Measurements from ENCODE around the gene CALHM2. TPM values are rescaled to one million over a fixed set of nuclear protein-coding genes. Genes with fewer than 3 reads are reported as not detected.
A peak's percentile ranks its signal among the peaks of the same experiment; 100 is the strongest.

CALHM2 gene
- total and polyA plus RNA-seq, 7 experiments from 2014 or later: 2.0 to 67.2 (median 19.2) TPM

GRCh38 chr10:103495321-103495720, 43.2 kb upstream of the CALHM2 start:
- Histone ChIP-seq H3K27me3 (ENCODE audit: control insufficient read depth in 2 of 2, insufficient read depth in 2 of 2, low read length in 2 of 2) (no peaks in the 10 kb centered on the region), H3K4me1 (ENCODE audit: control insufficient read depth in 2 of 2, insufficient read depth in 2 of 2, low read length in 2 of 2) (peaks cover 0 to 12% of the 10 kb centered on the region in 2 donors), H3K27ac (ENCODE audit: low read depth, low read length) (no peak overlapping the region), H3K36me3 (ENCODE audit: control insufficient read depth in 2 of 3, insufficient read depth in 3 of 3, low read length in 3 of 3) (no peaks in the 10 kb centered on the region), H3K9me3 (ENCODE audit: control insufficient read depth in 2 of 3, low read length in 3 of 3) (no peaks in the 10 kb centered on the region), H3K4me3 (ENCODE audit: low read length) (no peak overlapping the region)
- no peaks in the 10 kb centered on the region for H3K36me3 Mint-ChIP-seq
- ChIA-PET POLR2A (interaction anchor here (0.7 kb wide), 1 partner anchor 844 kb away, joined by 3 read pairs; no protein-coding TSS in a partner anchor), CTCF (no interaction called here)
- H3K4me1 Mint-ChIP-seq: peaks cover 0 to 18% (median 12%) of the 10 kb centered on the region in 7 donors
- peak overlapping the region in 7 of 10 donors; percentile 31 to 82 (median 51) for H3K4me3 Mint-ChIP-seq
- peaks cover 49 to 74% (median 56%) of the 10 kb centered on the region in 5 donors for H3K27me3 Mint-ChIP-seq
- ATAC-seq: no peak
- DNase-seq: no peak
- H3K27ac Mint-ChIP-seq: no peak overlapping the region
- intact Hi-C loops (cut with micrococcal nuclease): no loop called here
- no peaks in the 10 kb centered on the region for H3K9me3 Mint-ChIP-seq

GRCh38 chr10:103493916-103494877, 42.0 kb upstream of the CALHM2 start:
- Mint-ChIP-seq H3K9me3 (no peaks in the 10 kb centered on the region), H3K27me3 (peaks cover 41 to 62% (median 47%) of the 10 kb centered on the region in 5 donors), H3K27ac (no peak overlapping the region), H3K4me1 (peaks cover 0 to 18% (median 15%) of the 10 kb centered on the region in 7 donors), H3K36me3 (no peaks in the 10 kb centered on the region), H3K4me3 (peak overlapping the region; percentile 37 to 82 (median 72))
- peak in 2 of 9 donors; percentile 24 to 53 for DNase-seq
- H3K4me1 ChIP-seq (ENCODE audit: control insufficient read depth in 2 of 2, insufficient read depth in 2 of 2, low read length in 2 of 2): peaks cover 0 to 12% of the 10 kb centered on the region in 2 donors
- peak overlapping the region; percentile 30 for H3K4me3 ChIP-seq (ENCODE audit: low read length)
- H3K36me3 ChIP-seq (ENCODE audit: control insufficient read depth in 2 of 3, insufficient read depth in 3 of 3, low read length in 3 of 3): no peaks in the 10 kb centered on the region
- ChIA-PET CTCF (interaction anchor here (0.6 to 1.5 kb wide), 2 partner anchors 54 to 78 kb away, joined by 4 to 5 read pairs; no protein-coding TSS in a partner anchor), POLR2A (interaction anchor here (0.6 to 0.7 kb wide), 2 partner anchors 78 to 843 kb away, joined by 3 read pairs; no protein-coding TSS in a partner anchor)
- H3K27ac ChIP-seq (ENCODE audit: low read depth, low read length): no peak overlapping the region
- no peaks in the 10 kb centered on the region for H3K9me3 ChIP-seq (ENCODE audit: control insufficient read depth in 2 of 3, low read length in 3 of 3)
- intact Hi-C loops (cut with micrococcal nuclease): loop anchor here in 1 of 2 donors (1.0 to 5.0 kb wide), 2 partner anchors 90 to 577 kb away; partner anchors contain the start of gene CNNM2
- H3K27me3 ChIP-seq (ENCODE audit: control insufficient read depth in 2 of 2, insufficient read depth in 2 of 2, low read length in 2 of 2): no peaks in the 10 kb centered on the region
- peak; percentile 44 for ATAC-seq

DNA sequence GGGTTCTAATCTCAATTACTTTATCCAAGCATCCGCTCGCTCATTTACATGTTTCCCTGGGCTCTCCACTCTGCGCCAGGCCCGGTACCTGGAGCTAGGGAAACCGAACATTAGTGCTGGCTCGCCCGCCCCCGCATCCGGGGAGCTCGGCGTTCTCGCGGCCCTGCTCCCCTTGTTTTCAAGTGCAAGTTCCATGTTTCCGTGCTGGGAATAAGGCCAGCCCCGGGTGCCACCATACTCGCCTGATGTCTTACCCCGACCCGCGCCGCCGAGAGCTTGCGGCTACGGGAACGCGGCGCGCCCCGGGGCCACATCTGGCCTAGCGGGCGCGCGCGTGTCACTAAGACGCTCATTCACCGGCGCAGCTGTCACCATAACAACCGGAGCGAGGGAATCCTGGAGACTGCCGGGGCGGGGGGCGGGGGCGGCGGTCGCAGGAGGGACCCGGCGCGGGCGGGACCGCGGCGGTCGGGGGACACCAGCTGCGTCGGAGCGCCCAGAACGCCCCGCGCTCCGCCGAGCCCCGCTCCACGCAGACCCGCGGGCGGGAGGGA, 41.3 kb upstream of the CALHM2 start, which contains the start of gene NEURL1:
NEURL1 (plus strand) TSS at position 344 of the 554 bp plus-strand sequence. CDS start 683 bp downstream, outside the sequence.
- H3K27me3 Mint-ChIP-seq: peaks cover 35 to 55% (median 47%) of the 10 kb centered on the region in 5 donors

GRCh38 chr10:103492655-103493261, 40.6 kb upstream of the CALHM2 start:
- ATAC-seq: no peak
- Mint-ChIP-seq H3K9me3 (no peaks in the 10 kb centered on the region), H3K27ac (no peak overlapping the region), H3K36me3 (no peaks in the 10 kb centered on the region), H3K4me1 (peaks cover 0 to 18% (median 15%) of the 10 kb centered on the region in 7 donors), H3K27me3 (peaks cover 33 to 54% (median 45%) of the 10 kb centered on the region in 5 donors), H3K4me3 (peak overlapping the region; percentile 75 to 87 (median 82))
- DNase-seq: no peak
- ChIA-PET CTCF (interaction anchor here (0.6 kb wide), 1 partner anchor 574 kb away, joined by 3 read pairs; no protein-coding TSS in a partner anchor), POLR2A (no interaction called here)
- no peaks in the 10 kb centered on the region for H3K9me3 ChIP-seq (ENCODE audit: control insufficient read depth in 2 of 3, low read length in 3 of 3)
- no peak overlapping the region for H3K27ac ChIP-seq (ENCODE audit: low read depth, low read length)
- intact Hi-C loops (cut with micrococcal nuclease): loop anchor here in 1 of 2 donors (1.0 to 5.0 kb wide), 2 partner anchors 92 to 575 kb away; partner anchors contain the start of gene CNNM2
- no peaks in the 10 kb centered on the region for H3K36me3 ChIP-seq (ENCODE audit: control insufficient read depth in 2 of 3, insufficient read depth in 3 of 3, low read length in 3 of 3)
- H3K4me1 ChIP-seq (ENCODE audit: control insufficient read depth in 2 of 2, insufficient read depth in 2 of 2, low read length in 2 of 2): peaks cover 0 to 12% of the 10 kb centered on the region in 2 donors
- peak overlapping the region; percentile 42 for H3K4me3 ChIP-seq (ENCODE audit: low read length)
- no peaks in the 10 kb centered on the region for H3K27me3 ChIP-seq (ENCODE audit: control insufficient read depth in 2 of 2, insufficient read depth in 2 of 2, low read length in 2 of 2)

More for the DNA sequence above, 41.3 kb upstream of the CALHM2 start, which contains the start of gene NEURL1:
- Histone ChIP-seq H3K4me3 (ENCODE audit: low read length) (peak within 1 kb of the TSS; percentile 42), H3K9me3 (ENCODE audit: control insufficient read depth in 2 of 3, low read length in 3 of 3) (no peaks in the 10 kb centered on the region), H3K4me1 (ENCODE audit: control insufficient read depth in 2 of 2, insufficient read depth in 2 of 2, low read length in 2 of 2) (peaks cover 0 to 12% of the 10 kb centered on the region in 2 donors), H3K27me3 (ENCODE audit: control insufficient read depth in 2 of 2, insufficient read depth in 2 of 2, low read length in 2 of 2) (no peaks in the 10 kb centered on the region), H3K27ac (ENCODE audit: low read depth, low read length) (no peak within 1 kb of the TSS), H3K36me3 (ENCODE audit: control insufficient read depth in 2 of 3, insufficient read depth in 3 of 3, low read length in 3 of 3) (no peaks in the 10 kb centered on the region)
- Mint-ChIP-seq H3K4me3 (peak within 1 kb of the TSS; percentile 75 to 87 (median 82)), H3K9me3 (no peaks in the 10 kb centered on the region), H3K4me1 (peaks cover 0 to 18% (median 15%) of the 10 kb centered on the region in 7 donors), H3K36me3 (no peaks in the 10 kb centered on the region), H3K27ac (no peak within 1 kb of the TSS)
- ChIA-PET POLR2A (no interaction called here), CTCF (interaction anchor here (1.5 kb wide), 1 partner anchor 77 kb away, joined by 4 read pairs; no protein-coding TSS in a partner anchor)
- peak; percentile 40 for ATAC-seq
- peak in 1 of 9 donors; percentile 47 for DNase-seq
- intact Hi-C loops (cut with micrococcal nuclease): loop anchor here in 1 of 2 donors (1.0 to 5.0 kb wide), 2 partner anchors 91 to 576 kb away; partner anchors contain the start of gene CNNM2

- Mint-ChIP-seq H3K4me3 (peak overlapping the region in 6 of 10 donors; percentile 18 to 86 (median 81)), H3K4me1 (peaks cover 0 to 18% (median 15%) of the 10 kb centered on the region in 7 donors), H3K27ac (no peak overlapping the region)
These were observed 39.7 kb upstream of the CALHM2 start for GRCh38 chr10:103491729-103492364.

More at GRCh38 chr10:103491729-103492364, 39.7 kb upstream of the CALHM2 start:
- peaks cover 25 to 46% (median 35%) of the 10 kb centered on the region in 5 donors for H3K27me3 Mint-ChIP-seq
- no peaks in the 10 kb centered on the region for H3K9me3 Mint-ChIP-seq
- no peaks in the 10 kb centered on the region for H3K36me3 ChIP-seq (ENCODE audit: control insufficient read depth in 2 of 3, insufficient read depth in 3 of 3, low read length in 3 of 3)
- no peaks in the 10 kb centered on the region for H3K36me3 Mint-ChIP-seq
- CTCF ChIA-PET: interaction anchor here (0.6 to 1.9 kb wide), 2 partner anchors 76 to 575 kb away, joined by 3 to 9 read pairs; no protein-coding TSS in a partner anchor
- intact Hi-C loops (cut with micrococcal nuclease): loop anchor here in 1 of 2 donors (5.0 kb wide), 1 partner anchor 575 kb away; the partner anchor contains the start of gene CNNM2
- POLR2A ChIA-PET: no interaction called here
- no peaks in the 10 kb centered on the region for H3K27me3 ChIP-seq (ENCODE audit: control insufficient read depth in 2 of 2, insufficient read depth in 2 of 2, low read length in 2 of 2)
- H3K27ac ChIP-seq (ENCODE audit: low read depth, low read length): no peak overlapping the region
- DNase-seq: no peak
- H3K4me3 ChIP-seq (ENCODE audit: low read length): no peak overlapping the region
- no peak for ATAC-seq
- H3K9me3 ChIP-seq (ENCODE audit: control insufficient read depth in 2 of 3, low read length in 3 of 3): no peaks in the 10 kb centered on the region
- H3K4me1 ChIP-seq (ENCODE audit: control insufficient read depth in 2 of 2, insufficient read depth in 2 of 2, low read length in 2 of 2): peaks cover 0 to 12% of the 10 kb centered on the region in 2 donors

Data from naive thymus-derived CD4-positive, alpha-beta T cell (primary cell).